Kidney capillary endothelial cell (primary cell): ENCODE measurements around the gene IRGQ.

Source experiments
- DNase-seq: peaks from one replicate; pipeline ENCODE4 v3.0.0-alpha.2; 2018; ENCODE audit warnings: low spot score

The IRGQ gene

GRCh38 chr19:43540381-43540780 lies 55.6 kb downstream of the IRGQ start:
- DNase-seq = no peak

DNA sequence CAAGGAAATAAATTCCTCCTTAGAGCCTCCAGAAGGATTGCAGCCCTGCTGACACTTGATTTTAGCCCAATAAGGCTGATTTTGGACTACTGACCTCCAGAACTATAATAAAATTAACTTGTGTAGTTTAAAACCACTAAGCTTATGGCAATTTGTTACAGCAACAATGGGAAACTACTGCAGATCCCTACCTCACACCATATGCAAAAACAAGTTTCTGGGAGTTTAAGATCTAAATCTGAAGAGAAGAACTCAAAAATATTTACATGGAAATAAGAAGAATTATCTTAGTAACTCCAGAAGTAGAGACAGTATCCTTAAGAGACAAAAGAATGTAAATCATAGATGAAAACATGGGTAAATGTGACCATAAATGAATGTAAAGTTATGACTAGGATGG lies 57.0 kb downstream of the IRGQ start:
- DNase-seq = no peak

GRCh38 chr19:43534816-43535761 lies 60.8 kb downstream of the IRGQ start:
- peak; percentile 68 for DNase-seq
